SU-DHL-6 (cell line): ENCODE measurements around the gene PCDH18.

ENCODE experiments used
- H2AFZ ChIP-seq: fragments of 200-600 bp; sonication (generic); 2 replicates; pipeline ENCODE4 v1.6.1; 2014; ENCODE audit warnings: low read depth, mild to moderate bottlenecking, moderate library complexity, mixed read lengths, antibody characterized with exemption, low read length; ENCODE audit not compliant: severe bottlenecking
- H3F3A ChIP-seq: fragments of 200-600 bp; shearing (Covaris generic); 2 replicates; pipeline ENCODE4 v1.6.0; 2016; ENCODE audit warnings: antibody characterized with exemption, mild to moderate bottlenecking; ENCODE audit not compliant: insufficient read depth
- H3K27ac ChIP-seq: fragments of 200-600 bp; sonication (generic); 2 replicates; pipeline ENCODE4 v1.5.1; 2016; ENCODE audit warnings: low read depth, mild to moderate bottlenecking, low read length, moderate library complexity, mixed read lengths
- H3K27me3 ChIP-seq: fragments of 200-600 bp; sonication (generic), shearing (Covaris generic); 2 replicates; pipeline ENCODE4 v1.6.0; 2014; ENCODE audit warnings: mild to moderate bottlenecking, low read length
- H3K36me3 ChIP-seq: fragments of 200-600 bp; sonication (generic); 2 replicates; pipeline ENCODE4 v1.6.1; 2014; ENCODE audit warnings: mild to moderate bottlenecking, low read length, mixed read lengths
- H3K4me2 ChIP-seq: fragments of 300-600, 200-600 bp; shearing (Covaris generic), sonication (generic); 2 replicates; pipeline ENCODE4 v1.6.0; 2014; ENCODE audit warnings: low read length, low read depth, mild to moderate bottlenecking; ENCODE audit not compliant: poor library complexity, severe bottlenecking
- H3K4me3 ChIP-seq: fragments of 200-600 bp; sonication (generic); 2 replicates; pipeline ENCODE4 v1.5.1; 2014; ENCODE audit warnings: antibody characterized with exemption, low read length, mild to moderate bottlenecking, mixed read lengths; ENCODE audit not compliant: insufficient read depth, poor library complexity, severe bottlenecking
- H3K79me2 ChIP-seq: fragments of 200-600 bp; sonication (generic); 2 replicates; pipeline ENCODE4 v1.6.1; 2014; ENCODE audit warnings: mild to moderate bottlenecking, low read length, moderate library complexity; ENCODE audit not compliant: insufficient read depth
- H3K9ac ChIP-seq: fragments of 200-600 bp; sonication (generic); 2 replicates; pipeline ENCODE4 v1.7.0; 2014; ENCODE audit warnings: mild to moderate bottlenecking, low read length
- H3K9me2 ChIP-seq: fragments of 200-600 bp; sonication (generic); replicated peaks from 2 replicates; pipeline ENCODE4 v1.6.1; 2014; ENCODE audit warnings: low read length; ENCODE audit not compliant: insufficient read depth
- H3K9me3 ChIP-seq: fragments of 200-600 bp; sonication (generic); 2 replicates; pipeline ENCODE4 v1.6.1; 2014; ENCODE audit warnings: low read length, mixed read lengths; ENCODE audit not compliant: insufficient read depth
- H4K20me1 ChIP-seq: fragments of 200-600 bp; sonication (generic); 2 replicates; pipeline ENCODE4 v1.6.1; 2014; ENCODE audit warnings: low read depth, mild to moderate bottlenecking, antibody characterized with exemption, low read length, moderate library complexity, mixed read lengths
- CTCF ChIP-seq: fragments of 200-600 bp; sonication (generic); IDR thresholded peaks from one replicate; pipeline ENCODE4 v1.5.1; 2017; ENCODE audit warnings: antibody characterized with exemption, mild to moderate bottlenecking, low read length, moderate library complexity; ENCODE audit not compliant: insufficient read depth, poor library complexity, severe bottlenecking
- EZH2phosphoT487 ChIP-seq: fragments of 200-600 bp; sonication (generic), shearing (Covaris generic); conservative IDR thresholded peaks from 2 replicates; pipeline ENCODE4 v1.6.1; 2018; ENCODE audit warnings: mild to moderate bottlenecking, antibody characterized with exemption, low read length, moderate library complexity, mixed read lengths

The PCDH18 gene

GRCh38 chr4:137533855-137534254 is 1.6 kb upstream of the PCDH18 start:
- Histone ChIP-seq H3K27me3 (no peaks in the 10 kb centered on the region), H2AFZ (no peak overlapping the region), H3K36me3 (no peaks in the 10 kb centered on the region), H3K9ac (no peak overlapping the region), H3K9me2 (no peaks in the 10 kb centered on the region), H3K27ac (no peak overlapping the region), H3K4me3 (no peak overlapping the region), H3K4me2 (no peak overlapping the region), H3K9me3 (no peaks in the 10 kb centered on the region), H3K79me2 (no peaks in the 10 kb centered on the region), H3F3A (no peaks in the 10 kb centered on the region), H4K20me1 (no peaks in the 10 kb centered on the region)
- TF ChIP-seq EZH2phosphoT487 (no peak), CTCF (no peak)

GRCh38 chr4:137532869-137533236 is 559 bp upstream of the PCDH18 start:
- H3K4me2 ChIP-seq: no peak overlapping the region
- no peaks in the 10 kb centered on the region for H3F3A ChIP-seq
- no peak overlapping the region for H3K4me3 ChIP-seq
- H3K9me2 ChIP-seq: no peaks in the 10 kb centered on the region
- H3K79me2 ChIP-seq: no peaks in the 10 kb centered on the region
- no peaks in the 10 kb centered on the region for H3K27me3 ChIP-seq
- H3K9ac ChIP-seq: no peak overlapping the region
- no peaks in the 10 kb centered on the region for H3K36me3 ChIP-seq
- no peaks in the 10 kb centered on the region for H4K20me1 ChIP-seq
- no peak overlapping the region for H2AFZ ChIP-seq
- TF ChIP-seq EZH2phosphoT487: no peak
- no peak for TF ChIP-seq CTCF
- no peaks in the 10 kb centered on the region for H3K9me3 ChIP-seq
- no peak overlapping the region for H3K27ac ChIP-seq

- Histone ChIP-seq H3K27me3 (no peaks in the 10 kb centered on the region), H3K9ac (no peak overlapping the region), H3K9me3 (no peaks in the 10 kb centered on the region), H3K27ac (no peak overlapping the region), H2AFZ (no peak overlapping the region), H3K4me2 (no peak overlapping the region), H3K4me3 (no peak overlapping the region), H3K79me2 (no peaks in the 10 kb centered on the region), H4K20me1 (no peaks in the 10 kb centered on the region), H3F3A (no peaks in the 10 kb centered on the region), H3K9me2 (no peaks in the 10 kb centered on the region), H3K36me3 (no peaks in the 10 kb centered on the region)
- TF ChIP-seq CTCF: no peak
- no peak for TF ChIP-seq EZH2phosphoT487
Observed at GRCh38 chr4:137531168-137531985, 917 bp downstream of the PCDH18 start.
